Measurements from ENCODE around the gene HSFX4. TPM values are rescaled to one million over a fixed set of nuclear protein-coding genes. Genes with fewer than 3 reads are reported as not detected.

The HSFX4 gene
- total and polyA plus RNA-seq, 2 experiments from 2014 or later: not detected

GRCh38 chrX:149903889-149904748 is 25.3 kb upstream of the HSFX4 start:
- DNase-seq (ENCODE audit: low spot score): peak; percentile 21
- peaks cover 12% of the 10 kb centered on the region for H3K4me1 Mint-ChIP-seq
- no peaks in the 10 kb centered on the region for H3K36me3 Mint-ChIP-seq (ENCODE audit: low read depth)

GRCh38 chrX:149908308-149908707 is 21.1 kb upstream of the HSFX4 start:
- H2AFZ ChIP-seq: no peak overlapping the region
- H3K4me2 ChIP-seq: no peak overlapping the region
- H3K36me3 ChIP-seq (ENCODE audit: insufficient read depth): no peaks in the 10 kb centered on the region
- H3F3A ChIP-seq (replicated peaks; ENCODE audit: low read depth): no peaks in the 10 kb centered on the region
- H3K79me2 ChIP-seq (replicated peaks; ENCODE audit: insufficient read depth): no peaks in the 10 kb centered on the region
- no peaks in the 10 kb centered on the region for H3K9me3 Mint-ChIP-seq
- no peaks in the 10 kb centered on the region for H3K36me3 Mint-ChIP-seq (ENCODE audit: low read depth)
- peaks cover 12% of the 10 kb centered on the region for H3K4me1 Mint-ChIP-seq
- peaks cover 3% of the 10 kb centered on the region for H3K27me3 Mint-ChIP-seq (ENCODE audit: insufficient read depth, low read depth, poor library complexity)
- H3K4me3 ChIP-seq: no peak overlapping the region
- H3K27ac Mint-ChIP-seq: no peak overlapping the region
- no peak overlapping the region for H3K27ac ChIP-seq (ENCODE audit: low read depth)
- no peaks in the 10 kb centered on the region for H3K9me2 ChIP-seq (ENCODE audit: insufficient read depth)
- H4K20me1 ChIP-seq (replicated peaks; ENCODE audit: insufficient read depth): no peaks in the 10 kb centered on the region
- H3K27me3 ChIP-seq (ENCODE audit: insufficient read depth): no peaks in the 10 kb centered on the region
- ATAC-seq (no peak), DNase-seq (ENCODE audit: low spot score) (no peak)
- H3K4me1 ChIP-seq (ENCODE audit: insufficient read depth): peaks cover 8% of the 10 kb centered on the region; the same call in 1 of the 2 replicates
- H3K4me3 Mint-ChIP-seq: no peak overlapping the region
- TF ChIP-seq EZH2phosphoT487 (IDR thresholded peaks at IDR 0.05; ENCODE audit: unreplicated experiment) (no peak), ZNF331 (CRISPR knock-in tag; IDR thresholded peaks at IDR 0.05; ENCODE audit: low read depth) (no peak), ETS1 (IDR thresholded peaks at IDR 0.05) (no peak), REST (IDR thresholded peaks at IDR 0.05; ENCODE audit: unreplicated experiment) (no peak), POLR2AphosphoS5 (IDR thresholded peaks at IDR 0.05; ENCODE audit: low read depth) (no peak), NANOG (IDR thresholded peaks at IDR 0.05; ENCODE audit: borderline replicate concordance) (no peak), STAT1 (IDR thresholded peaks at IDR 0.05; ENCODE audit: unreplicated experiment) (no peak), EZH2 (IDR thresholded peaks at IDR 0.05; ENCODE audit: low read depth, unreplicated experiment) (no peak)

More at GRCh38 chrX:149903889-149904748, 25.3 kb upstream of the HSFX4 start:
- peak; percentile 65 for ATAC-seq
- Histone ChIP-seq H3K79me2 (replicated peaks; ENCODE audit: insufficient read depth) (no peaks in the 10 kb centered on the region), H3K9me2 (ENCODE audit: insufficient read depth) (no peaks in the 10 kb centered on the region), H3K27me3 (ENCODE audit: insufficient read depth) (no peaks in the 10 kb centered on the region), H3K4me2 (peak overlapping the region; percentile 40; the same call in 1 of the 2 replicates), H2AFZ (peak overlapping the region; percentile 90; the same call in 1 of the 2 replicates), H4K20me1 (replicated peaks; ENCODE audit: insufficient read depth) (no peaks in the 10 kb centered on the region), H3K4me1 (ENCODE audit: insufficient read depth) (peaks cover 8% of the 10 kb centered on the region; the same call in 1 of the 2 replicates), H3K27ac (ENCODE audit: low read depth) (no peak overlapping the region), H3K36me3 (ENCODE audit: insufficient read depth) (no peaks in the 10 kb centered on the region), H3F3A (replicated peaks; ENCODE audit: low read depth) (no peaks in the 10 kb centered on the region), H3K4me3 (0 out of 2 replicates have a peak overlapping the region, but pooled peaks have one; percentile 20)
- TF ChIP-seq CTCF (conservative IDR thresholded peaks at IDR 0.05; ENCODE audit: low read depth in 2 of 2) (peak in 1 of 2 experiments; percentile 2; a peak in 1 of 4 replicates), ZNF331 (CRISPR knock-in tag; IDR thresholded peaks at IDR 0.05; ENCODE audit: low read depth) (no peak)
- Mint-ChIP-seq H3K27ac (peak overlapping the region; percentile 86), H3K27me3 (ENCODE audit: insufficient read depth, low read depth, poor library complexity) (peaks cover 1% of the 10 kb centered on the region), H3K4me3 (peak overlapping the region; percentile 35; the same call in 1 of the 3 replicates), H3K9me3 (no peaks in the 10 kb centered on the region; the same call in 2 of the 3 replicates)
